Measurements from ENCODE around the gene IP6K3. TPM values are rescaled to one million over a fixed set of nuclear protein-coding genes. Genes with fewer than 3 reads are reported as not detected.

Gene IP6K3
- total and polyA plus RNA-seq, 2 experiments from 2014 or later: 0.14 to 0.16 TPM

DNA sequence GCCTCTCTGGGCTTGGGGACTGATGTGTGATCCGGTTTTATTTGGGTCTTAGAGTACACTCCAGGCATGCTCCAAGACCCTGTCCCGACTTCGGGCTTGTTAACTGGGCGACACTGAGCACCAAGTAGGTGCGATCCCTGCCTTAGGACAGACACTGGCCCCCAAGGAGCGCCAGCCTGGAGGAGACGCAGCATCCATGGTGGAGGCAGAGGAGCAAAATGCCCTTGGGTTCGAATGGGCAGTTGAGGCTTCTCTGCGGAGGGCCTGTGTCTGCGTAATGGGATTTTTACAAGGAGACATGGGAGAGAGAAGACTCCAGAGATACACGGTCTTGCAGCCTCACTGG, 42.8 kb upstream of the IP6K3 start:
- Histone ChIP-seq H3F3A (replicated peaks; ENCODE audit: low read depth) (peaks cover 13% of the 10 kb centered on the region; the same call in 1 of the 2 replicates), H3K36me3 (ENCODE audit: insufficient read depth) (no peaks in the 10 kb centered on the region), H3K27ac (ENCODE audit: low read depth) (peak overlapping the region; percentile 51; the same call in 1 of the 2 replicates), H4K20me1 (replicated peaks; ENCODE audit: insufficient read depth) (peaks cover 11% of the 10 kb centered on the region; the same call in 1 of the 2 replicates), H3K4me3 (peak overlapping the region; percentile 86), H3K27me3 (ENCODE audit: insufficient read depth) (no peaks in the 10 kb centered on the region; the same call in 1 of the 2 replicates), H3K9me2 (ENCODE audit: insufficient read depth) (peaks cover 4% of the 10 kb centered on the region; the same call in 1 of the 2 replicates), H2AFZ (peak overlapping the region; percentile 89; the same call in 1 of the 2 replicates), H3K4me2 (peak overlapping the region; percentile 82), H3K79me2 (replicated peaks; ENCODE audit: insufficient read depth) (peaks cover 37% of the 10 kb centered on the region), H3K4me1 (ENCODE audit: insufficient read depth) (peaks cover 67% of the 10 kb centered on the region)
- Mint-ChIP-seq H3K36me3 (ENCODE audit: low read depth) (peaks cover 16% of the 10 kb centered on the region; the same call in 2 of the 3 replicates), H3K27ac (peak overlapping the region; percentile 92), H3K4me1 (peaks cover 86% of the 10 kb centered on the region), H3K9me3 (no peaks in the 10 kb centered on the region), H3K27me3 (ENCODE audit: insufficient read depth, low read depth, poor library complexity) (peaks cover 10% of the 10 kb centered on the region), H3K4me3 (peak overlapping the region; percentile 70)
- TF ChIP-seq ZNF331 (CRISPR knock-in tag; IDR thresholded peaks at IDR 0.05; ENCODE audit: low read depth) (no peak), POLR2AphosphoS5 (IDR thresholded peaks at IDR 0.05; ENCODE audit: low read depth) (no peak), EZH2phosphoT487 (IDR thresholded peaks at IDR 0.05; ENCODE audit: unreplicated experiment) (no peak), NANOG (IDR thresholded peaks at IDR 0.05; ENCODE audit: borderline replicate concordance) (no peak), ZNF114 (CRISPR knock-in tag; IDR thresholded peaks at IDR 0.05) (no peak), JUNB (IDR thresholded peaks at IDR 0.05; ENCODE audit: unreplicated experiment) (no peak), EZH2 (IDR thresholded peaks at IDR 0.05; ENCODE audit: low read depth, unreplicated experiment) (no peak), CREB1 (CRISPR knock-in tag; IDR thresholded peaks at IDR 0.05; ENCODE audit: low read depth) (no peak), STAT1 (IDR thresholded peaks at IDR 0.05; ENCODE audit: unreplicated experiment) (no peak), CTCF (conservative IDR thresholded peaks at IDR 0.05; ENCODE audit: low read depth in 2 of 2) (no peak)
- TF ChIP-seq, protein P1, sequence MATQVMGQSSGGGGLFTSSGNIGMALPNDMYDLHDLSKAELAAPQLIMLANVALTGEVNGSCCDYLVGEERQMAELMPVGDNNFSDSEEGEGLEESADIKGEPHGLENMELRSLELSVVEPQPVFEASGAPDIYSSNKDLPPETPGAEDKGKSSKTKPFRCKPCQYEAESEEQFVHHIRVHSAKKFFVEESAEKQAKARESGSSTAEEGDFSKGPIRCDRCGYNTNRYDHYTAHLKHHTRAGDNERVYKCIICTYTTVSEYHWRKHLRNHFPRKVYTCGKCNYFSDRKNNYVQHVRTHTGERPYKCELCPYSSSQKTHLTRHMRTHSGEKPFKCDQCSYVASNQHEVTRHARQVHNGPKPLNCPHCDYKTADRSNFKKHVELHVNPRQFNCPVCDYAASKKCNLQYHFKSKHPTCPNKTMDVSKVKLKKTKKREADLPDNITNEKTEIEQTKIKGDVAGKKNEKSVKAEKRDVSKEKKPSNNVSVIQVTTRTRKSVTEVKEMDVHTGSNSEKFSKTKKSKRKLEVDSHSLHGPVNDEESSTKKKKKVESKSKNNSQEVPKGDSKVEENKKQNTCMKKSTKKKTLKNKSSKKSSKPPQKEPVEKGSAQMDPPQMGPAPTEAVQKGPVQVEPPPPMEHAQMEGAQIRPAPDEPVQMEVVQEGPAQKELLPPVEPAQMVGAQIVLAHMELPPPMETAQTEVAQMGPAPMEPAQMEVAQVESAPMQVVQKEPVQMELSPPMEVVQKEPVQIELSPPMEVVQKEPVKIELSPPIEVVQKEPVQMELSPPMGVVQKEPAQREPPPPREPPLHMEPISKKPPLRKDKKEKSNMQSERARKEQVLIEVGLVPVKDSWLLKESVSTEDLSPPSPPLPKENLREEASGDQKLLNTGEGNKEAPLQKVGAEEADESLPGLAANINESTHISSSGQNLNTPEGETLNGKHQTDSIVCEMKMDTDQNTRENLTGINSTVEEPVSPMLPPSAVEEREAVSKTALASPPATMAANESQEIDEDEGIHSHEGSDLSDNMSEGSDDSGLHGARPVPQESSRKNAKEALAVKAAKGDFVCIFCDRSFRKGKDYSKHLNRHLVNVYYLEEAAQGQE (IDR thresholded peaks at IDR 0.05; ENCODE audit: unreplicated experiment): no peak
- TF ChIP-seq, protein P2, sequence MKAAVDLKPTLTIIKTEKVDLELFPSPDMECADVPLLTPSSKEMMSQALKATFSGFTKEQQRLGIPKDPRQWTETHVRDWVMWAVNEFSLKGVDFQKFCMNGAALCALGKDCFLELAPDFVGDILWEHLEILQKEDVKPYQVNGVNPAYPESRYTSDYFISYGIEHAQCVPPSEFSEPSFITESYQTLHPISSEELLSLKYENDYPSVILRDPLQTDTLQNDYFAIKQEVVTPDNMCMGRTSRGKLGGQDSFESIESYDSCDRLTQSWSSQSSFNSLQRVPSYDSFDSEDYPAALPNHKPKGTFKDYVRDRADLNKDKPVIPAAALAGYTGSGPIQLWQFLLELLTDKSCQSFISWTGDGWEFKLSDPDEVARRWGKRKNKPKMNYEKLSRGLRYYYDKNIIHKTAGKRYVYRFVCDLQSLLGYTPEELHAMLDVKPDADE (IDR thresholded peaks at IDR 0.05): no peak
- TF ChIP-seq, protein P3, sequence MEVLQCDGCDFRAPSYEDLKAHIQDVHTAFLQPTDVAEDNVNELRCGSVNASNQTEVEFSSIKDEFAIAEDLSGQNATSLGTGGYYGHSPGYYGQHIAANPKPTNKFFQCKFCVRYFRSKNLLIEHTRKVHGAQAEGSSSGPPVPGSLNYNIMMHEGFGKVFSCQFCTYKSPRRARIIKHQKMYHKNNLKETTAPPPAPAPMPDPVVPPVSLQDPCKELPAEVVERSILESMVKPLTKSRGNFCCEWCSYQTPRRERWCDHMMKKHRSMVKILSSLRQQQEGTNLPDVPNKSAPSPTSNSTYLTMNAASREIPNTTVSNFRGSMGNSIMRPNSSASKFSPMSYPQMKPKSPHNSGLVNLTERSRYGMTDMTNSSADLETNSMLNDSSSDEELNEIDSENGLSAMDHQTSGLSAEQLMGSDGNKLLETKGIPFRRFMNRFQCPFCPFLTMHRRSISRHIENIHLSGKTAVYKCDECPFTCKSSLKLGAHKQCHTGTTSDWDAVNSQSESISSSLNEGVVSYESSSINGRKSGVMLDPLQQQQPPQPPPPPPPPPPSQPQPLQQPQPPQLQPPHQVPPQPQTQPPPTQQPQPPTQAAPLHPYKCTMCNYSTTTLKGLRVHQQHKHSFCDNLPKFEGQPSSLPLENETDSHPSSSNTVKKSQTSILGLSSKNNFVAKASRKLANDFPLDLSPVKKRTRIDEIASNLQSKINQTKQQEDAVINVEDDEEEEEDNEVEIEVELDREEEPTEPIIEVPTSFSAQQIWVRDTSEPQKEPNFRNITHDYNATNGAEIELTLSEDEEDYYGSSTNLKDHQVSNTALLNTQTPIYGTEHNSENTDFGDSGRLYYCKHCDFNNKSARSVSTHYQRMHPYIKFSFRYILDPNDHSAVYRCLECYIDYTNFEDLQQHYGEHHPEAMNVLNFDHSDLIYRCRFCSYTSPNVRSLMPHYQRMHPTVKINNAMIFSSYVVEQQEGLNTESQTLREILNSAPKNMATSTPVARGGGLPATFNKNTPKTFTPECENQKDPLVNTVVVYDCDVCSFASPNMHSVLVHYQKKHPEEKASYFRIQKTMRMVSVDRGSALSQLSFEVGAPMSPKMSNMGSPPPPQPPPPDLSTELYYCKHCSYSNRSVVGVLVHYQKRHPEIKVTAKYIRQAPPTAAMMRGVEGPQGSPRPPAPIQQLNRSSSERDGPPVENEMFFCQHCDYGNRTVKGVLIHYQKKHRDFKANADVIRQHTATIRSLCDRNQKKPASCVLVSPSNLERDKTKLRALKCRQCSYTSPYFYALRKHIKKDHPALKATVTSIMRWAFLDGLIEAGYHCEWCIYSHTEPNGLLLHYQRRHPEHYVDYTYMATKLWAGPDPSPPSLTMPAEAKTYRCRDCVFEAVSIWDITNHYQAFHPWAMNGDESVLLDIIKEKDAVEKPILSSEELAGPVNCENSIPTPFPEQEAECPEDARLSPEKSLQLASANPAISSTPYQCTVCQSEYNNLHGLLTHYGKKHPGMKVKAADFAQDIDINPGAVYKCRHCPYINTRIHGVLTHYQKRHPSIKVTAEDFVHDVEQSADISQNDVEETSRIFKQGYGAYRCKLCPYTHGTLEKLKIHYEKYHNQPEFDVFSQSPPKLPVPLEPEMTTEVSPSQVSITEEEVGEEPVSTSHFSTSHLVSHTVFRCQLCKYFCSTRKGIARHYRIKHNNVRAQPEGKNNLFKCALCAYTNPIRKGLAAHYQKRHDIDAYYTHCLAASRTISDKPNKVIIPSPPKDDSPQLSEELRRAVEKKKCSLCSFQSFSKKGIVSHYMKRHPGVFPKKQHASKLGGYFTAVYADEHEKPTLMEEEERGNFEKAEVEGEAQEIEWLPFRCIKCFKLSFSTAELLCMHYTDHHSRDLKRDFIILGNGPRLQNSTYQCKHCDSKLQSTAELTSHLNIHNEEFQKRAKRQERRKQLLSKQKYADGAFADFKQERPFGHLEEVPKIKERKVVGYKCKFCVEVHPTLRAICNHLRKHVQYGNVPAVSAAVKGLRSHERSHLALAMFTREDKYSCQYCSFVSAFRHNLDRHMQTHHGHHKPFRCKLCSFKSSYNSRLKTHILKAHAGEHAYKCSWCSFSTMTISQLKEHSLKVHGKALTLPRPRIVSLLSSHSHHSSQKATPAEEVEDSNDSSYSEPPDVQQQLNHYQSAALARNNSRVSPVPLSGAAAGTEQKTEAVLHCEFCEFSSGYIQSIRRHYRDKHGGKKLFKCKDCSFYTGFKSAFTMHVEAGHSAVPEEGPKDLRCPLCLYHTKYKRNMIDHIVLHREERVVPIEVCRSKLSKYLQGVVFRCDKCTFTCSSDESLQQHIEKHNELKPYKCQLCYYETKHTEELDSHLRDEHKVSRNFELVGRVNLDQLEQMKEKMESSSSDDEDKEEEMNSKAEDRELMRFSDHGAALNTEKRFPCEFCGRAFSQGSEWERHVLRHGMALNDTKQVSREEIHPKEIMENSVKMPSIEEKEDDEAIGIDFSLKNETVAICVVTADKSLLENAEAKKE (CRISPR knock-in tag; IDR thresholded peaks at IDR 0.05): no peak
- ATAC-seq: no peak
- DNase-seq (ENCODE audit: low spot score): no peak

Data from GM23338 (cell line).